ENCODE measurements around the gene RBFOX2. TPM values are rescaled to one million over a fixed set of nuclear protein-coding genes. Genes with fewer than 3 reads are reported as not detected.
A peak's percentile ranks its signal among the peaks of the same experiment; 100 is the strongest.

The RBFOX2 gene
- total and polyA plus RNA-seq, 2 of the 13 experiments (the other 11 are each of a cell fraction or from before 2014, with no cell fraction given): 37.3 to 40.4 TPM

DNA sequence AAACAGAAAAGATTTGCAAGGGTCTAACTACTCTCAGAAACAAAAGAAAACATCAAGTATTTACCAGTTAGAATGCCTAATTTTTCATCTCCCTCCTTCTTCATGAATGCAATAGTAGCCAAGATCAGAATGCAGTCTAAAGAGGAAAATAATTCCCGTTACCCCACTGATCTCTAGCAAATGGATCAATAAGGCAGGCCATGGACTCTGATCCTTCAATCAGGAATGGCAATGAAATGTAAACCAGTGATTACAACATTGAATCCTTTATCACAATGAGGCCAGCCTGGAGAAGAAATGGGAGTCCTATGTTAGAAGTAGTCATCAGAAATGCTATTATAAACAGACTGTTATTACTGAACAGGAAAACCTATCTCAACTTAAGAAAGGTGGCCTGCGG is 204.4 kb downstream of the RBFOX2 start (continued):
- TF ChIP-seq, protein P1, sequence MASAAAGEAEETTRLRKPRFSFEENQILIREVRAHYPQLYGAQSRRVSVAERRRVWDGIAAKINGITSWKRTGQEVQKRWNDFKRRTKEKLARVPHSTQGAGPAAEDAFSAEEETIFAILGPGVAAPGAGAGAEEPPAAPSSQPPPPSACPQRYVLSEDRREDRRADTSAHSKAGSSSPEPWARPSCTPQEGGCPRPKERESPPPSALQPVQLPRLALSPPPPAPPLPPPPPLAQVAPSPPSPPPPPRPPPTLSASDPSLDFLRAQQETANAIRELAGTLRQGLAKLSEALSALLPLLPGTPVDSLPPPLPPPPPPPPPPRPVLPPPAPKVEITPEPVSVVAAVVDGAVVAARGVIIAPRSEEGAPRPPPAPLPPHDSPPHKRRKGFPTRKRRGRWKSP (CRISPR knock-in tag; IDR thresholded peaks at IDR 0.05): no peak; the same call in 1 of the 2 replicates
- TF ChIP-seq, protein P2, sequence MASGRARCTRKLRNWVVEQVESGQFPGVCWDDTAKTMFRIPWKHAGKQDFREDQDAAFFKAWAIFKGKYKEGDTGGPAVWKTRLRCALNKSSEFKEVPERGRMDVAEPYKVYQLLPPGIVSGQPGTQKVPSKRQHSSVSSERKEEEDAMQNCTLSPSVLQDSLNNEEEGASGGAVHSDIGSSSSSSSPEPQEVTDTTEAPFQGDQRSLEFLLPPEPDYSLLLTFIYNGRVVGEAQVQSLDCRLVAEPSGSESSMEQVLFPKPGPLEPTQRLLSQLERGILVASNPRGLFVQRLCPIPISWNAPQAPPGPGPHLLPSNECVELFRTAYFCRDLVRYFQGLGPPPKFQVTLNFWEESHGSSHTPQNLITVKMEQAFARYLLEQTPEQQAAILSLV (CRISPR knock-in tag; IDR thresholded peaks at IDR 0.05; ENCODE audit: borderline replicate concordance): no peak
- TF ChIP-seq SIN3A (IDR thresholded peaks at IDR 0.05; ENCODE audit: borderline replicate concordance, low read depth, low read length) (no peak), SIN3B (IDR thresholded peaks at IDR 0.05; ENCODE audit: low read length) (no peak), ZNF879 (CRISPR knock-in tag; IDR thresholded peaks at IDR 0.05) (no peak), RBM39 (IDR thresholded peaks at IDR 0.05; ENCODE audit: low read depth, low read length, poor library complexity, severe bottlenecking) (no peak), ZNF850 (CRISPR knock-in tag; conservative IDR thresholded peaks at IDR 0.05) (no peak), KDM5B (CRISPR knock-in tag; IDR thresholded peaks at IDR 0.05; ENCODE audit: borderline replicate concordance) (no peak)
- TF ChIP-seq, protein P3, sequence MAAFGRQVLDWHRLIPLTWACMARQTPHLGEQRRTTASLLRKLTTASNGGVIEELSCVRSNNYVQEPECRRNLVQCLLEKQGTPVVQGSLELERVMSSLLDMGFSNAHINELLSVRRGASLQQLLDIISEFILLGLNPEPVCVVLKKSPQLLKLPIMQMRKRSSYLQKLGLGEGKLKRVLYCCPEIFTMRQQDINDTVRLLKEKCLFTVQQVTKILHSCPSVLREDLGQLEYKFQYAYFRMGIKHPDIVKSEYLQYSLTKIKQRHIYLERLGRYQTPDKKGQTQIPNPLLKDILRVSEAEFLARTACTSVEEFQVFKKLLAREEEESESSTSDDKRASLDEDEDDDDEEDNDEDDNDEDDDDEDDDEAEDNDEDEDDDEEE (CRISPR knock-in tag; IDR thresholded peaks at IDR 0.05): no peak
- TF ChIP-seq, protein P4, sequence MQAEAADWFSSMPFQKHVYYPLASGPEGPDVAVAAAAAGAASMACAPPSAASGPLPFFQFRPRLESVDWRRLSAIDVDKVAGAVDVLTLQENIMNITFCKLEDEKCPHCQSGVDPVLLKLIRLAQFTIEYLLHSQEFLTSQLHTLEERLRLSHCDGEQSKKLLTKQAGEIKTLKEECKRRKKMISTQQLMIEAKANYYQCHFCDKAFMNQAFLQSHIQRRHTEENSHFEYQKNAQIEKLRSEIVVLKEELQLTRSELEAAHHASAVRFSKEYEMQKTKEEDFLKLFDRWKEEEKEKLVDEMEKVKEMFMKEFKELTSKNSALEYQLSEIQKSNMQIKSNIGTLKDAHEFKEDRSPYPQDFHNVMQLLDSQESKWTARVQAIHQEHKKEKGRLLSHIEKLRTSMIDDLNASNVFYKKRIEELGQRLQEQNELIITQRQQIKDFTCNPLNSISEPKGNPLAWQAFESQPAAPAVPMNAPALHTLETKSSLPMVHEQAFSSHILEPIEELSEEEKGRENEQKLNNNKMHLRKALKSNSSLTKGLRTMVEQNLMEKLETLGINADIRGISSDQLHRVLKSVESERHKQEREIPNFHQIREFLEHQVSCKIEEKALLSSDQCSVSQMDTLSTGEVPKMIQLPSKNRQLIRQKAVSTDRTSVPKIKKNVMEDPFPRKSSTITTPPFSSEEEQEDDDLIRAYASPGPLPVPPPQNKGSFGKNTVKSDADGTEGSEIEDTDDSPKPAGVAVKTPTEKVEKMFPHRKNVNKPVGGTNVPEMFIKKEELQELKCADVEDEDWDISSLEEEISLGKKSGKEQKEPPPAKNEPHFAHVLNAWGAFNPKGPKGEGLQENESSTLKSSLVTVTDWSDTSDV (CRISPR knock-in tag; IDR thresholded peaks at IDR 0.05): no peak
- TF ChIP-seq, protein P5, sequence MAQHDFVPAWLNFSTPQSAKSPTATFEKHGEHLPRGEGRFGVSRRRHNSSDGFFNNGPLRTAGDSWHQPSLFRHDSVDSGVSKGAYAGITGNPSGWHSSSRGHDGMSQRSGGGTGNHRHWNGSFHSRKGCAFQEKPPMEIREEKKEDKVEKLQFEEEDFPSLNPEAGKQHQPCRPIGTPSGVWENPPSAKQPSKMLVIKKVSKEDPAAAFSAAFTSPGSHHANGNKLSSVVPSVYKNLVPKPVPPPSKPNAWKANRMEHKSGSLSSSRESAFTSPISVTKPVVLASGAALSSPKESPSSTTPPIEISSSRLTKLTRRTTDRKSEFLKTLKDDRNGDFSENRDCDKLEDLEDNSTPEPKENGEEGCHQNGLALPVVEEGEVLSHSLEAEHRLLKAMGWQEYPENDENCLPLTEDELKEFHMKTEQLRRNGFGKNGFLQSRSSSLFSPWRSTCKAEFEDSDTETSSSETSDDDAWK (CRISPR knock-in tag; IDR thresholded peaks at IDR 0.05): no peak
- TF ChIP-seq, protein P6, sequence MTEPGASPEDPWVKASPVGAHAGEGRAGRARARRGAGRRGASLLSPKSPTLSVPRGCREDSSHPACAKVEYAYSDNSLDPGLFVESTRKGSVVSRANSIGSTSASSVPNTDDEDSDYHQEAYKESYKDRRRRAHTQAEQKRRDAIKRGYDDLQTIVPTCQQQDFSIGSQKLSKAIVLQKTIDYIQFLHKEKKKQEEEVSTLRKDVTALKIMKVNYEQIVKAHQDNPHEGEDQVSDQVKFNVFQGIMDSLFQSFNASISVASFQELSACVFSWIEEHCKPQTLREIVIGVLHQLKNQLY (CRISPR knock-in tag; IDR thresholded peaks at IDR 0.05): peak; percentile 36; the same call in 1 of the 2 replicates
- TF ChIP-seq, protein P7, sequence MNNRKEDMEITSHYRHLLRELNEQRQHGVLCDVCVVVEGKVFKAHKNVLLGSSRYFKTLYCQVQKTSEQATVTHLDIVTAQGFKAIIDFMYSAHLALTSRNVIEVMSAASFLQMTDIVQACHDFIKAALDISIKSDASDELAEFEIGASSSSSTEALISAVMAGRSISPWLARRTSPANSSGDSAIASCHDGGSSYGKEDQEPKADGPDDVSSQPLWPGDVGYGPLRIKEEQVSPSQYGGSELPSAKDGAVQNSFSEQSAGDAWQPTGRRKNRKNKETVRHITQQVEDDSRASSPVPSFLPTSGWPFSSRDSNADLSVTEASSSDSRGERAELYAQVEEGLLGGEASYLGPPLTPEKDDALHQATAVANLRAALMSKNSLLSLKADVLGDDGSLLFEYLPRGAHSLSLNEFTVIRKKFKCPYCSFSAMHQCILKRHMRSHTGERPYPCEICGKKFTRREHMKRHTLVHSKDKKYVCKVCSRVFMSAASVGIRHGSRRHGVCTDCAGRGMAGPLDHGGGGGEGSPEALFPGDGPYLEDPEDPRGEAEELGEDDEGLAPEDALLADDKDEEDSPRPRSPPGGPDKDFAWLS (CRISPR knock-in tag; IDR thresholded peaks at IDR 0.05; ENCODE audit: borderline replicate concordance): no peak
- TF ChIP-seq, protein P8, sequence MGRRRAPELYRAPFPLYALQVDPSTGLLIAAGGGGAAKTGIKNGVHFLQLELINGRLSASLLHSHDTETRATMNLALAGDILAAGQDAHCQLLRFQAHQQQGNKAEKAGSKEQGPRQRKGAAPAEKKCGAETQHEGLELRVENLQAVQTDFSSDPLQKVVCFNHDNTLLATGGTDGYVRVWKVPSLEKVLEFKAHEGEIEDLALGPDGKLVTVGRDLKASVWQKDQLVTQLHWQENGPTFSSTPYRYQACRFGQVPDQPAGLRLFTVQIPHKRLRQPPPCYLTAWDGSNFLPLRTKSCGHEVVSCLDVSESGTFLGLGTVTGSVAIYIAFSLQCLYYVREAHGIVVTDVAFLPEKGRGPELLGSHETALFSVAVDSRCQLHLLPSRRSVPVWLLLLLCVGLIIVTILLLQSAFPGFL (CRISPR knock-in tag; IDR thresholded peaks at IDR 0.05): no peak
